Activated naive CD4-positive, alpha-beta T cell treated with anti-CD3 and anti-CD28 coated beads for 36 hours (primary cell): Measurements from ENCODE around the gene ACTN4. TPM values are rescaled to one million over a fixed set of nuclear protein-coding genes. Genes with fewer than 3 reads are reported as not detected.
A peak's percentile ranks its signal among the peaks of the same experiment; 100 is the strongest.
"Not testable (repeated sequence)": the region's sequence is repeated elsewhere in the genome, so short reads cannot be mapped to it uniquely, and the experiment has no call there.

Experiments
- CTCF ChIA-PET: fragments of 350-600 bp; sonication (Branson Sonifier 250); formaldehyde crosslinking; loops from one replicate; lab custom pipeline; 2021; ENCODE audit warnings: antibody characterized with exemption; lab: Charles Lee
- DNase-seq: peaks from one replicate; pipeline ENCODE4 v3.0.0-alpha.2; 2020
- H3K27ac Mint-ChIP-seq: one replicate; pipeline ENCODE4 v1.8.0; 2021; ENCODE audit warnings: mild to moderate bottlenecking, mixed read lengths
- H3K27me3 Mint-ChIP-seq: one replicate; pipeline ENCODE4 v1.8.0; 2021; ENCODE audit warnings: low read depth, mixed read lengths
- H3K36me3 Mint-ChIP-seq: one replicate; pipeline ENCODE4 v1.8.0; 2021; ENCODE audit warnings: low read depth, mixed read lengths
- H3K4me1 Mint-ChIP-seq: one replicate; pipeline ENCODE4 v1.8.0; 2021; ENCODE audit warnings: low read depth, mixed read lengths
- H3K4me3 Mint-ChIP-seq: one replicate; pipeline ENCODE4 v1.8.0; 2021; ENCODE audit warnings: mild to moderate bottlenecking, moderate library complexity, mixed read lengths
- H3K9me3 Mint-ChIP-seq: one replicate; pipeline ENCODE4 v1.8.0; 2021; ENCODE audit warnings: mixed read lengths
- intact Hi-C: fragments of 100-400 bp; cut with micrococcal nuclease; formaldehyde crosslinking; loops from one replicate; pipeline ENCODE4 v1.15.1; 2023
- total RNA-seq, 2 experiments: library from RNA; stranded (reverse); gene quantifications; one replicate each; pipeline ENCODE4 v1.2.3, GENCODE V29; 2021

ACTN4 gene
- total RNA-seq, 2 experiments from 2014 or later: 117 to 119 TPM

GRCh38 chr19:38619361-38620174 lies 27.9 kb upstream of the ACTN4 start:
- peak overlapping the region; percentile 91 for H3K27ac Mint-ChIP-seq
- DNase-seq: no peak
- intact Hi-C loops: loop anchor here (1.0 to 10.0 kb wide), 9 partner anchors 18 to 715 kb away; partner anchors contain the start of genes KCNK6, NFKBIB, RASGRP4 and SIPA1L3
- peaks cover 39% of the 10 kb centered on the region for H3K4me1 Mint-ChIP-seq
- peak overlapping the region; percentile 100 for H3K4me3 Mint-ChIP-seq
- CTCF ChIA-PET: interaction anchor here (0.6 to 5.9 kb wide), 5 partner anchors 16 to 216 kb away, joined by 3 to 42 read pairs (median 3); partner anchors contain the start of gene FAM98C
- no peaks in the 10 kb centered on the region for H3K27me3 Mint-ChIP-seq
- H3K9me3 Mint-ChIP-seq: no peaks in the 10 kb centered on the region
- H3K36me3 Mint-ChIP-seq: peaks cover 43% of the 10 kb centered on the region

- H3K4me1 Mint-ChIP-seq: peaks cover 11% of the 10 kb centered on the region
- H3K9me3 Mint-ChIP-seq: no peaks in the 10 kb centered on the region
- CTCF ChIA-PET: interaction anchor here (0.6 to 1.7 kb wide), 2 partner anchors 10 to 382 kb away, joined by 3 to 11 read pairs; no protein-coding TSS in a partner anchor
- no peak overlapping the region for H3K4me3 Mint-ChIP-seq
- no peaks in the 10 kb centered on the region for H3K27me3 Mint-ChIP-seq
- no peak for DNase-seq
- peaks cover 41% of the 10 kb centered on the region for H3K36me3 Mint-ChIP-seq
- no peak overlapping the region for H3K27ac Mint-ChIP-seq
- intact Hi-C loops: no loop called here
Observed at GRCh38 chr19:38624822-38625221, 22.6 kb upstream of the ACTN4 start.

- intact Hi-C loops: no loop called here
- H3K27me3 Mint-ChIP-seq: no peaks in the 10 kb centered on the region
- DNase-seq: no peak
- H3K4me1 Mint-ChIP-seq: peaks cover 3% of the 10 kb centered on the region
- CTCF ChIA-PET: no interaction called here
- no peak overlapping the region for H3K27ac Mint-ChIP-seq
- no peaks in the 10 kb centered on the region for H3K9me3 Mint-ChIP-seq
- H3K4me3 Mint-ChIP-seq: no peak overlapping the region
- H3K36me3 Mint-ChIP-seq: peaks cover 40% of the 10 kb centered on the region
Observed at GRCh38 chr19:38626401-38626800, 21.0 kb upstream of the ACTN4 start.

GRCh38 chr19:38629568-38629967 lies 17.9 kb upstream of the ACTN4 start:
- peaks cover 41% of the 10 kb centered on the region for H3K36me3 Mint-ChIP-seq
- H3K4me1 Mint-ChIP-seq: peaks cover 2% of the 10 kb centered on the region
- H3K27me3 Mint-ChIP-seq: no peaks in the 10 kb centered on the region
- no peak overlapping the region for H3K4me3 Mint-ChIP-seq
- H3K9me3 Mint-ChIP-seq: no peaks in the 10 kb centered on the region
- no peak overlapping the region for H3K27ac Mint-ChIP-seq
- no peak for DNase-seq
- CTCF ChIA-PET: interaction anchor here (0.6 to 2.0 kb wide), 2 partner anchors 40 to 84 kb away, joined by 3 to 8 read pairs; no protein-coding TSS in a partner anchor
- intact Hi-C loops: no loop called here

GRCh38 chr19:38631301-38631700 lies 16.1 kb upstream of the ACTN4 start:
- intact Hi-C loops, H3K9me3 Mint-ChIP-seq, CTCF ChIA-PET, H3K27ac Mint-ChIP-seq, DNase-seq, H3K4me3 Mint-ChIP-seq, H3K27me3 Mint-ChIP-seq: not testable (repeated sequence)
- peaks cover 18% of the 10 kb centered on the region for H3K4me1 Mint-ChIP-seq
- H3K36me3 Mint-ChIP-seq: peaks cover 45% of the 10 kb centered on the region

- intact Hi-C loops, H3K27ac Mint-ChIP-seq: not testable (repeated sequence)
- peaks cover 40% of the 10 kb centered on the region for H3K36me3 Mint-ChIP-seq
Observed at GRCh38 chr19:38631811-38632475, 15.5 kb upstream of the ACTN4 start.

GRCh38 chr19:38632476-38633213 lies 14.8 kb upstream of the ACTN4 start:
- Mint-ChIP-seq H3K27ac (no peak overlapping the region), H3K27me3 (no peaks in the 10 kb centered on the region), H3K4me1 (peaks cover 29% of the 10 kb centered on the region), H3K36me3 (peaks cover 42% of the 10 kb centered on the region), H3K4me3 (no peak overlapping the region), H3K9me3 (no peaks in the 10 kb centered on the region)
- intact Hi-C loops: no loop called here
- DNase-seq: no peak
- CTCF ChIA-PET: interaction anchor here (0.6 to 3.3 kb wide), 2 partner anchors 108 to 118 kb away, joined by 4 to 39 read pairs; no protein-coding TSS in a partner anchor

More at GRCh38 chr19:38631811-38632475, 15.5 kb upstream of the ACTN4 start:
- H3K4me3 Mint-ChIP-seq, CTCF ChIA-PET, DNase-seq, H3K27me3 Mint-ChIP-seq, H3K9me3 Mint-ChIP-seq: not testable (repeated sequence)
- peaks cover 25% of the 10 kb centered on the region for H3K4me1 Mint-ChIP-seq

GRCh38 chr19:38634757-38635482 lies 12.5 kb upstream of the ACTN4 start:
- H3K4me3 Mint-ChIP-seq: no peak overlapping the region

GRCh38 chr19:38635483-38636399 lies 11.7 kb upstream of the ACTN4 start:
- DNase-seq: no peak
- Mint-ChIP-seq H3K27me3 (no peaks in the 10 kb centered on the region), H3K9me3 (no peaks in the 10 kb centered on the region), H3K36me3 (peaks cover 33% of the 10 kb centered on the region), H3K4me3 (no peak overlapping the region), H3K4me1 (peaks cover 29% of the 10 kb centered on the region), H3K27ac (peak overlapping the region; percentile 41)
- intact Hi-C loops: loop anchor here (5.0 kb wide), 1 partner anchor 197 kb away; the partner anchor contains the start of gene ECH1
- CTCF ChIA-PET: interaction anchor here (0.5 to 4.2 kb wide), 19 partner anchors 10 to 295 kb away, joined by 3 to 42 read pairs (median 4); partner anchors contain the start of genes ACTN4, EIF3K, FAM98C and HNRNPL

More at GRCh38 chr19:38634757-38635482, 12.5 kb upstream of the ACTN4 start:
- Mint-ChIP-seq H3K4me1 (peaks cover 29% of the 10 kb centered on the region), H3K27ac (no peak overlapping the region), H3K36me3 (peaks cover 35% of the 10 kb centered on the region), H3K27me3 (no peaks in the 10 kb centered on the region), H3K9me3 (no peaks in the 10 kb centered on the region)
- CTCF ChIA-PET: interaction anchor here (0.5 to 4.2 kb wide), 32 partner anchors 10 to 773 kb away, joined by 3 to 42 read pairs (median 4); partner anchors contain the start of genes ACTN4, EIF3K, FAM98C and HNRNPL
- peak; percentile 80 for DNase-seq
- intact Hi-C loops: loop anchor here (1.0 to 5.0 kb wide), 4 partner anchors 91 to 232 kb away; partner anchors contain the start of genes ECH1 and FAM98C

GRCh38 chr19:38638461-38638860 lies 9.0 kb upstream of the ACTN4 start:
- H3K36me3 Mint-ChIP-seq: peaks cover 16% of the 10 kb centered on the region
- no peak overlapping the region for H3K4me3 Mint-ChIP-seq
- H3K27ac Mint-ChIP-seq: no peak overlapping the region
- no peaks in the 10 kb centered on the region for H3K27me3 Mint-ChIP-seq
- H3K4me1 Mint-ChIP-seq: peaks cover 29% of the 10 kb centered on the region
- CTCF ChIA-PET: interaction anchor here (0.6 to 1.0 kb wide), 3 partner anchors 16 to 123 kb away, joined by 3 read pairs; no protein-coding TSS in a partner anchor
- intact Hi-C loops: loop anchor here (5.0 kb wide), 1 partner anchor 194 kb away; the partner anchor contains the start of gene ECH1
- no peak for DNase-seq
- no peaks in the 10 kb centered on the region for H3K9me3 Mint-ChIP-seq
